A673 (cell line): ENCODE data around the gene PRKG1. TPM values are rescaled to one million over a fixed set of nuclear protein-coding genes. Genes with fewer than 3 reads are reported as not detected.

ENCODE experiments used
- BruUV-seq: library from RNA; stranded (reverse); fragments of 400-500 nt; replicated peaks from 2 replicates; lab custom pipeline; 2021; lab: Mats Ljungman, UMichigan
- CTCF ChIA-PET: fragments of 300-600 bp; sonication (Branson Sonifier 250); formaldehyde crosslinking; loops from one replicate; lab custom pipeline; 2022; ENCODE audit warnings: antibody characterized with exemption; lab: Charles Lee
- POLR2A ChIA-PET: fragments of 300-600 bp; sonication (Branson Sonifier 250); formaldehyde crosslinking; loops from one replicate; lab custom pipeline; 2022; ENCODE audit warnings: antibody characterized with exemption; ENCODE audit not compliant: low non-redundant PET; lab: Charles Lee
- DNase-seq: peaks from one replicate; pipeline ENCODE4 v3.0.0-alpha.2; 2015; ENCODE audit warnings: low spot score
- H3K27ac ChIP-seq: fragments of 200-600 bp; sonication (generic); 2 replicates; pipeline ENCODE4 v1.5.1; 2016; ENCODE audit warnings: mixed run types, low read depth, mild to moderate bottlenecking, mixed read lengths, antibody characterized with exemption, low read length; ENCODE audit not compliant: poor library complexity, severe bottlenecking
- H3K27me3 ChIP-seq: fragments of 200-600 bp; sonication (generic); replicated peaks from 2 replicates; pipeline ENCODE4 v1.6.1; 2017; ENCODE audit warnings: mixed run types, low read depth, mild to moderate bottlenecking, mixed read lengths, antibody characterized with exemption, low read length; ENCODE audit not compliant: insufficient read depth, poor library complexity
- H3K36me3 ChIP-seq: fragments of 200-600 bp; sonication (generic); 2 replicates; pipeline ENCODE4 v1.6.1; 2016; ENCODE audit warnings: mixed run types, mild to moderate bottlenecking, mixed read lengths, antibody characterized with exemption, low read length; ENCODE audit not compliant: insufficient read depth, poor library complexity, severe bottlenecking
- H3K4me1 ChIP-seq: fragments of 200-600 bp; sonication (generic); 2 replicates; pipeline ENCODE4 v1.6.1; 2017; ENCODE audit warnings: mixed run types, mild to moderate bottlenecking, mixed read lengths, antibody characterized with exemption, low read length; ENCODE audit not compliant: insufficient read depth, poor library complexity, severe bottlenecking
- H3K4me3 ChIP-seq: fragments of 200-600 bp; sonication (generic); 2 replicates; pipeline ENCODE4 v1.5.1; 2016; ENCODE audit warnings: low read depth, mixed run types, mild to moderate bottlenecking, mixed read lengths, low read length; ENCODE audit not compliant: poor library complexity, severe bottlenecking
- H3K9me3 ChIP-seq: fragments of 200-600 bp; sonication (generic); 2 replicates; pipeline ENCODE4 v1.6.1; 2016; ENCODE audit warnings: mixed run types, low read depth, mild to moderate bottlenecking, mixed read lengths, antibody characterized with exemption, low read length; ENCODE audit not compliant: poor library complexity, severe bottlenecking
- CTCF ChIP-seq: fragments of 300-800, 200-600 bp; sonication (generic); conservative IDR thresholded peaks from 2 replicates; pipeline ENCODE4 v1.5.1; 2017; ENCODE audit warnings: low read depth, mild to moderate bottlenecking, antibody characterized with exemption, low read length, moderate library complexity, mixed read lengths
- EZH2 ChIP-seq: fragments of 200-600 bp; sonication (generic); IDR thresholded peaks from 2 replicates; pipeline ENCODE4 v1.6.1; 2017; ENCODE audit warnings: borderline replicate concordance, low read depth, mild to moderate bottlenecking, mixed read lengths, antibody characterized with exemption, low read length; ENCODE audit not compliant: poor library complexity, severe bottlenecking
- intact Hi-C: fragments of 100-400 bp; cut with micrococcal nuclease; formaldehyde crosslinking; loops from one replicate; pipeline ENCODE4 v1.10.0; 2022; ENCODE audit not compliant: unreplicated experiment
- total RNA-seq: library from RNA; stranded (reverse); gene quantifications from 2 replicates; pipeline ENCODE4 v1.2.3, GENCODE V29; 2021

Gene PRKG1
- total RNA-seq, 1 experiment from 2014 or later = 0.58 TPM

- Histone ChIP-seq H3K36me3 (no peaks in the 10 kb centered on the region), H3K9me3 (no peaks in the 10 kb centered on the region), H3K27ac (no peak overlapping the region), H3K27me3 (no peaks in the 10 kb centered on the region), H3K4me3 (no peak overlapping the region), H3K4me1 (no peaks in the 10 kb centered on the region)
- CTCF ChIA-PET = no interaction called here
- no peak for TF ChIP-seq EZH2
- TF ChIP-seq CTCF = no peak
- BruUV-seq = no TSS peak
- intact Hi-C loops = no loop called here
- POLR2A ChIA-PET = no interaction called here
- no peak for DNase-seq
Observed at GRCh38 chr10:52191049-52191448, 1116.8 kb downstream of the PRKG1 start.

- CTCF ChIA-PET = no interaction called here
- no peak for TF ChIP-seq CTCF
- no peak for TF ChIP-seq EZH2
Observed at GRCh38 chr10:52194191-52194590, 1119.9 kb downstream of the PRKG1 start.

GRCh38 chr10:52194716-52195115 is 1120.4 kb downstream of the PRKG1 start:
- CTCF ChIA-PET = no interaction called here
- POLR2A ChIA-PET = no interaction called here
- no TSS peak for BruUV-seq

More at GRCh38 chr10:52194191-52194590, 1119.9 kb downstream of the PRKG1 start:
- Histone ChIP-seq H3K27me3 (no peaks in the 10 kb centered on the region), H3K4me1 (no peaks in the 10 kb centered on the region), H3K36me3 (no peaks in the 10 kb centered on the region), H3K9me3 (no peaks in the 10 kb centered on the region), H3K4me3 (no peak overlapping the region), H3K27ac (no peak overlapping the region)
- intact Hi-C loops = no loop called here
- no TSS peak for BruUV-seq
- no peak for DNase-seq
- POLR2A ChIA-PET = no interaction called here

More at GRCh38 chr10:52194716-52195115, 1120.4 kb downstream of the PRKG1 start:
- Histone ChIP-seq H3K36me3 (no peaks in the 10 kb centered on the region), H3K9me3 (no peaks in the 10 kb centered on the region), H3K4me1 (no peaks in the 10 kb centered on the region), H3K27ac (no peak overlapping the region), H3K4me3 (no peak overlapping the region), H3K27me3 (no peaks in the 10 kb centered on the region)
- intact Hi-C loops = no loop called here
- no peak for DNase-seq
- no peak for TF ChIP-seq EZH2
- no peak for TF ChIP-seq CTCF
